Measurements from ENCODE around the gene ATP8B2. TPM values are rescaled to one million over a fixed set of nuclear protein-coding genes. Genes with fewer than 3 reads are reported as not detected.
"Not testable (repeated sequence)": the region's sequence is repeated elsewhere in the genome, so short reads cannot be mapped to it uniquely, and the experiment has no call there.

The ATP8B2 gene
- total RNA-seq, 3 donors from 2014 or later = 34.5 to 64.8 (median 61.3) TPM

DNA sequence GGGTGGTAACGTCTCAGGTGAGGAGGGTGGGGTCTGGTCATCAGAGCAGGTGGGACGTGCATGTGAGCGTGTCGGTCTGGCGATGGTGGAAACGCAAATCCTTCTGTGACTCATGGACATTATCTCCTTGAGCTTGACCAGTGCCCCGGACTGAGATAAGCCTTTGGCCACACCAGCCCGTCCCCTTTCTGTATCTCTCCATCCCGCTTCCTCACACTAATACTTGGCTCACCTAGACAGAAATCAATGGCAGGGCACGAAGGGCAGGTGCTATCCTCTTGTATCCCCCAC, 12.3 kb upstream of the ATP8B2 start:
- H3K36me3 ChIP-seq = no peaks in the 10 kb centered on the region
- H3K27me3 ChIP-seq = no peaks in the 10 kb centered on the region
- intact Hi-C loops (cut with DNase I; ENCODE audit: low total_unique reads) = no loop called here
- no peak for DNase-seq (ENCODE audit: low spot score in 2 of 2)
- no peak for TF ChIP-seq POLR2A (IDR thresholded peaks at IDR 0.05)
- TF ChIP-seq POLR2AphosphoS5 (IDR thresholded peaks at IDR 0.05) = no peak
- TF ChIP-seq, protein P1, sequence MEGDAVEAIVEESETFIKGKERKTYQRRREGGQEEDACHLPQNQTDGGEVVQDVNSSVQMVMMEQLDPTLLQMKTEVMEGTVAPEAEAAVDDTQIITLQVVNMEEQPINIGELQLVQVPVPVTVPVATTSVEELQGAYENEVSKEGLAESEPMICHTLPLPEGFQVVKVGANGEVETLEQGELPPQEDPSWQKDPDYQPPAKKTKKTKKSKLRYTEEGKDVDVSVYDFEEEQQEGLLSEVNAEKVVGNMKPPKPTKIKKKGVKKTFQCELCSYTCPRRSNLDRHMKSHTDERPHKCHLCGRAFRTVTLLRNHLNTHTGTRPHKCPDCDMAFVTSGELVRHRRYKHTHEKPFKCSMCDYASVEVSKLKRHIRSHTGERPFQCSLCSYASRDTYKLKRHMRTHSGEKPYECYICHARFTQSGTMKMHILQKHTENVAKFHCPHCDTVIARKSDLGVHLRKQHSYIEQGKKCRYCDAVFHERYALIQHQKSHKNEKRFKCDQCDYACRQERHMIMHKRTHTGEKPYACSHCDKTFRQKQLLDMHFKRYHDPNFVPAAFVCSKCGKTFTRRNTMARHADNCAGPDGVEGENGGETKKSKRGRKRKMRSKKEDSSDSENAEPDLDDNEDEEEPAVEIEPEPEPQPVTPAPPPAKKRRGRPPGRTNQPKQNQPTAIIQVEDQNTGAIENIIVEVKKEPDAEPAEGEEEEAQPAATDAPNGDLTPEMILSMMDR (IDR thresholded peaks at IDR 0.05) = no peak
- peaks cover 5 to 20% of the 10 kb centered on the region in 2 donors for H3K9me3 ChIP-seq
- no peak overlapping the region for H3K27ac ChIP-seq
- H3K4me3 ChIP-seq = no peak overlapping the region
- H3K4me1 ChIP-seq = no peaks in the 10 kb centered on the region

DNA sequence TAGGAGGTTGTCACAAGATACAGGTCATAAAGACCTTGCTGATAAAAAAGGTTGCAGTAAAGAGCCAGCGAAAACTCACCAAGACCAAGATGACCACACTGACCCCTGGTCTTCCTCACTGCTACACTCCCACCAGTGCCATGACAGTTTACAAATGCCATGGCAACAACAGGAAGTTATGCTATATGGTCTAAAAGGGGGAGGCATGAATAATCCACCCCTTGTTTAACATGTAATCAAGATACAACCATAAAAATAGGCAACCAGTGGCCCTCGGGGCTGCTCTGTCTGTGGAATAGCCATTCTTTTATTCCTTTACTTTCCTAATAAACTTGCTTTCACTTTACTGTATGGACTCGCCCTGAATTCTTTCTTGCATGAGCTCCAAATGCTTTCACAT, 11.1 kb upstream of the ATP8B2 start:
- H3K27me3 ChIP-seq; intact Hi-C loops (cut with DNase I; ENCODE audit: low total_unique reads); DNase-seq (ENCODE audit: low spot score in 2 of 2); H3K27ac ChIP-seq; H3K4me3 ChIP-seq; H3K4me1 ChIP-seq; H3K36me3 ChIP-seq: not testable (repeated sequence)
- peaks cover 5 to 20% of the 10 kb centered on the region in 2 donors for H3K9me3 ChIP-seq

DNA sequence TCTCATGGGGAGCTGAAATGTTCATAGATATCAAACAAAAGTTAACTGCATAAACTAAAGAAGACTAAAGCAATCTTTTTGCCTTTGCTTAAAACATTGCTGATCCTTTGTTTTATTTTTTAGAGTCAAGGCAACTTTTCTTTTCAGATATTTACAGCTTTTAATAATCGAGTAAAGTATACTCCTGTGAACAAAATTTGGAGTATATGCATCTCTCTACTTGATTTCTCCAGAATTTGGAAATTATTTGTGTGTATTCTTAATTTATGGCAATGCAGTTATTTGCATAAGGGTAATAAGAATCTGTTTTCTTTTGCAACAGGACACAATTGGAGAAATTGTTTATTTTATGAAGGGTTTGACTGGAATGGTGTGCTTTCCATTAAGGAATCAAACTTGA, 8.6 kb upstream of the ATP8B2 start:
- intact Hi-C loops (cut with DNase I; ENCODE audit: low total_unique reads) = no loop called here
- peaks cover 0 to 5% of the 10 kb centered on the region in 2 donors for H3K27me3 ChIP-seq
- no peak for DNase-seq (ENCODE audit: low spot score in 2 of 2)
- H3K27ac ChIP-seq = no peak overlapping the region
- peaks cover 5 to 20% of the 10 kb centered on the region in 2 donors for H3K9me3 ChIP-seq
- TF ChIP-seq, protein P1 (IDR thresholded peaks at IDR 0.05) = no peak
- TF ChIP-seq POLR2AphosphoS5 (IDR thresholded peaks at IDR 0.05) = no peak
- TF ChIP-seq POLR2A (IDR thresholded peaks at IDR 0.05) = no peak
- H3K36me3 ChIP-seq = no peaks in the 10 kb centered on the region
- H3K4me1 ChIP-seq = no peaks in the 10 kb centered on the region
- no peak overlapping the region for H3K4me3 ChIP-seq

DNA sequence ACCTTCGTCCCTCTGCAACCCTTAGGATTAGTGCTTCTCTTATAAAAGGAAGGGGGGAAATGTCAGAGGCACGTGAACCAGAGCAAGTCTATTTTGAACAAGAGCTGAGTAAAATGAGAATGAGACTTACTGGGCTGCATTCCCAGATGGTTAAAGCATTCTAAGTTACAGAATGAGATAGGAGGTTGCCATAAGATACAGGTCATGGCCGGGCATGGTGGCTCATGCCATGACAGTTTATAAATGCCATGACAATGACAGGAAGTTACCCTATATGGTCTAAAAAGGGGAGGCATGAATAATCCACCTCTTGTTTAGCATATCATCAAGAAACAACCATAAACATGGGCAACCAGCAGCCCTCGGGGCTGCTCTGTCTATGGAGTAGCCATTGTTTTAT, 6.9 kb upstream of the ATP8B2 start:
- Histone ChIP-seq H3K36me3 (no peaks in the 10 kb centered on the region), H3K4me3 (no peak overlapping the region), H3K27me3 (peaks cover 0 to 5% of the 10 kb centered on the region in 2 donors), H3K4me1 (no peaks in the 10 kb centered on the region), H3K27ac (no peak overlapping the region), H3K9me3 (peaks cover 5 to 20% of the 10 kb centered on the region in 2 donors)
- DNase-seq (ENCODE audit: low spot score in 2 of 2) = no peak
- TF ChIP-seq POLR2AphosphoS5 (IDR thresholded peaks at IDR 0.05) = no peak
- no peak for TF ChIP-seq POLR2A (IDR thresholded peaks at IDR 0.05)
- intact Hi-C loops (cut with DNase I; ENCODE audit: low total_unique reads) = no loop called here

DNA sequence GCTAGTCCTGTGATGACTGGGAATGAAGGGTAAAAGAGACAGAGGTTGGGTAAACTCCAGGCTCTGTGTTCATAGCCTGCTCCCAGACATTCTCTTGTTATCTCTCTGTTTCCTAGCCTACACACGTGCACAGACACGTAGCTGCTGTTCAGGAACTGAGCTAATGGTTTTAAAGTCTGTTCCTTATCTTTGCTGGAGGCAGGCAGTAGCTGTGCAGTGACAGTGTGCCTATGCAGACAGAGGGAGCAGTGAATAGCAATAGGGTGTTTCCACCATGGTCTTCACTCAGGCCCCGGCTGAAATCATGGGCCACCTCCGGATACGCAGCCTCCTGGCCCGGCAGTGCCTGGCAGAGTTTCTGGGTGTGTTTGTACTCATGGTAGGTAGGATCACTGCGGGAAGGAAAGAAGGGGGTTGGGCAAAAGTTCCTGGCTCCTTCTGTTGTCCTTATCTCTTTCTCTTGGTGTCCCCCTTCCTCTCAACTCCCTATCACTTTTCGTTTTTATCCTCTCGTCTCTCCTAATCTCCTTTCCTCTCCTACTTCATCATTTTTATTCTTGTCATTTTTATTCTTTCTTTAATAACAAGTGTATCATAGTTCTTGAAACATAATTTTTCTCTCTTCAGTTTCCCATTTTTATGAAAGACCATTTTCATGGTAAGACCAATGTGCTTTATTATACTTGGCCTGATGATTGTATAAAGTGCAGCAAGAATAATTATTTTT, 4.3 kb upstream of the ATP8B2 start, which contains the start of gene AQP10:
TSS of gene AQP10 (plus strand) at position 212 of the 727 bp plus-strand sequence. CDS start at position 275, 63 bp downstream.
- intact Hi-C loops (cut with DNase I; ENCODE audit: low total_unique reads) = no loop called here

DNA sequence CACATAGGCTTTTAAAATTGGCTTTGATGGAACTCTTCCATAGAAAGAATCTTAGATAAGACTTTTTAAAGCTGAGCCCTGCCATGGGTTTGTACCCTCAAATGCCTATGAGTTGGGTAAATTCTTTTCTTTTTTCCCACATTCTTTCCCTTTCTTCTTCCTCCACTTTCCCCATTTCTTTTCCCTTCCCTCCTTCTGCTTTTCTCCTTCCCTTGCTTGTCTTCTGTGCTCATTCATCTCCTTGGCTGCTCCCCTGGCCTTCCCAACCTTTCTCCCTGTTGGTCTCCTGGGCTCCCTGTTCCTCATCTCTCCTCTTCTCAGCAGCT, 3.8 kb upstream of the ATP8B2 start:
- H3K9me3 ChIP-seq = peaks cover under 1 to 12% of the 10 kb centered on the region in 2 donors
- H3K36me3 ChIP-seq; H3K27me3 ChIP-seq; H3K27ac ChIP-seq; intact Hi-C loops (cut with DNase I; ENCODE audit: low total_unique reads); H3K4me3 ChIP-seq; H3K4me1 ChIP-seq; DNase-seq (ENCODE audit: low spot score in 2 of 2): not testable (repeated sequence)

More for the DNA sequence above, 4.3 kb upstream of the ATP8B2 start, which contains the start of gene AQP10:
- TF ChIP-seq, protein P1 (IDR thresholded peaks at IDR 0.05) = no peak
- TF ChIP-seq POLR2A (IDR thresholded peaks at IDR 0.05) = no peak
- TF ChIP-seq POLR2AphosphoS5 (IDR thresholded peaks at IDR 0.05) = no peak
- no peak for DNase-seq (ENCODE audit: low spot score in 2 of 2)
- Histone ChIP-seq H3K4me3 (no peak within 1 kb of the TSS), H3K4me1 (no peaks in the 10 kb centered on the region), H3K36me3 (no peaks in the 10 kb centered on the region), H3K27ac (no peak within 1 kb of the TSS), H3K9me3 (peaks cover 5 to 17% of the 10 kb centered on the region in 2 donors), H3K27me3 (peaks cover 0 to 5% of the 10 kb centered on the region in 2 donors)

All from breast epithelium (tissue), 4 donors.